ENCODE results near the gene PLSCR1.
A peak's percentile ranks its signal among the peaks of the same experiment; 100 is the strongest.

- no peak for TF ChIP-seq CTCF (conservative IDR thresholded peaks at IDR 0.05; ENCODE audit: low read depth in 2 of 2)
- TF ChIP-seq POLR2AphosphoS5 (IDR thresholded peaks at IDR 0.05; ENCODE audit: low read depth), result no peak
- TF ChIP-seq REST (IDR thresholded peaks at IDR 0.05; ENCODE audit: unreplicated experiment), result no peak
- TF ChIP-seq CREB1 (CRISPR knock-in tag; IDR thresholded peaks at IDR 0.05; ENCODE audit: low read depth), result no peak
- no peak for TF ChIP-seq EZH2 (IDR thresholded peaks at IDR 0.05; ENCODE audit: low read depth, unreplicated experiment)
- TF ChIP-seq JUNB (IDR thresholded peaks at IDR 0.05; ENCODE audit: unreplicated experiment), result no peak
- TF ChIP-seq EZH2phosphoT487 (IDR thresholded peaks at IDR 0.05; ENCODE audit: unreplicated experiment), result no peak
- TF ChIP-seq ETS1 (IDR thresholded peaks at IDR 0.05), result no peak
- TF ChIP-seq STAT1 (IDR thresholded peaks at IDR 0.05; ENCODE audit: unreplicated experiment), result no peak
- no peak for TF ChIP-seq ZNF331 (CRISPR knock-in tag; IDR thresholded peaks at IDR 0.05; ENCODE audit: low read depth)
- TF ChIP-seq ZNF114 (CRISPR knock-in tag; IDR thresholded peaks at IDR 0.05), result no peak
- TF ChIP-seq NANOG (IDR thresholded peaks at IDR 0.05; ENCODE audit: borderline replicate concordance), result peak; percentile 11; the same call in 1 of the 2 replicates
Measured at GRCh38 chr3:146504498-146505197, 39.8 kb downstream of the PLSCR1 start.
